Muscle of leg (tissue), 11 donors: Measurements from ENCODE around the gene RBBP8. TPM values are rescaled to one million over a fixed set of nuclear protein-coding genes. Genes with fewer than 3 reads are reported as not detected.

Experiments used
- DNase-seq: peaks from one replicate; pipeline ENCODE4 v3.0.0; 2013
- H3K27ac ChIP-seq: one replicate; pipeline ENCODE4 v1.5.1; 2013; ENCODE audit warnings: mild to moderate bottlenecking, low read length, control low read depth
- H3K27me3 ChIP-seq: one replicate; pipeline ENCODE4 v1.6.1; 2013; ENCODE audit warnings: low read length; ENCODE audit not compliant: control insufficient read depth, insufficient read depth
- H3K36me3 ChIP-seq: one replicate; pipeline ENCODE4 v1.6.1; 2013; ENCODE audit warnings: low read length; ENCODE audit not compliant: control insufficient read depth, insufficient read depth
- H3K4me1 ChIP-seq: one replicate; pipeline ENCODE4 v1.6.1; 2013; ENCODE audit warnings: low read length; ENCODE audit not compliant: control insufficient read depth, insufficient read depth
- H3K4me3 ChIP-seq: one replicate; pipeline ENCODE4 v1.5.1; 2013; ENCODE audit warnings: low read length, control low read depth
- H3K9me3 ChIP-seq: replicated peaks from 2 replicates; pipeline ENCODE4 v1.6.1; 2013; ENCODE audit warnings: low read depth, low read length; ENCODE audit not compliant: control insufficient read depth
- WGBS: methylation state at CpG from one replicate; pipeline ENCODE4 v1.1.5; 2013; ENCODE audit warnings: missing lambda C conversion rate; ENCODE audit not compliant: insufficient coverage; 5-methylcytosine and 5-hydroxymethylcytosine counted together
- polyA plus RNA-seq, 8 donors: library from polyadenylated mRNA; unstranded; fragments of 120-200 nt; gene quantifications; one replicate each; pipeline versions ENCODE4 v1.2.1 to v1.2.3, GENCODE V29; 2013; ENCODE audit warnings: inconsistent platforms in 1 of 8, low replicate concordance in 1 of 8; ENCODE audit not compliant: insufficient read length in 8 of 8, insufficient read depth in 1 of 8
- total RNA-seq: library from RNA; stranded (reverse); fragments of 120-200 nt; gene quantifications from one replicate; pipeline ENCODE4 v1.2.4, GENCODE V29; 2013

Gene RBBP8
- total and polyA plus RNA-seq, 9 donors, result 9.5 to 21.3 (median 11.8) TPM

DNA sequence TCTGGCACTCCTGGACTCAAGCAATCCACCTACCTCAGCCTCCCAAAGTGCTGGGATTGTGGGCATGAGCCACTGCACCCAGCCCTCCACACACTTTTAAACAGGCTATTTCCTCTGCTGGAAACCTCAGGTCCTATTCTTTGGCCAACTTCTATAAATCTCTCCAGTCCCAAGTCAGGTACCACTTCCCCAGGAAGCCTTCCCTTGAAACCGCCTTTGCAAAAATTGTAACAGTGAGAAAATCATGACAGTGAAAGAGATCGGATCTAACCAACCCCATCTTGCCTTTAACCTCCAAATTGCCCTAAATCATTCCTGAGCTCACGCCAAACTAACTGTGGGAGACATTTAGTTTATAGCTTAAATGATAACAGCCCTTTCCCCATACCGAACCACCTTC lies 134.9 kb downstream of the RBBP8 start:
- no peaks in the 10 kb centered on the region for H3K36me3 ChIP-seq
- no peak overlapping the region for H3K27ac ChIP-seq
- WGBS, result no CpG with 5 or more reads among the region's 4 CpGs
- no peaks in the 10 kb centered on the region for H3K9me3 ChIP-seq
- H3K4me3 ChIP-seq, result no peak overlapping the region
- DNase-seq, result no peak
- no peaks in the 10 kb centered on the region for H3K27me3 ChIP-seq
- no peaks in the 10 kb centered on the region for H3K4me1 ChIP-seq

GRCh38 chr18:23068570-23069310 lies 135.6 kb downstream of the RBBP8 start:
- Histone ChIP-seq H3K36me3 (no peaks in the 10 kb centered on the region), H3K27me3 (no peaks in the 10 kb centered on the region), H3K9me3 (no peaks in the 10 kb centered on the region), H3K4me3 (no peak overlapping the region), H3K4me1 (no peaks in the 10 kb centered on the region), H3K27ac (no peak overlapping the region)
- peak; percentile 29 for DNase-seq
- WGBS, result 95% methylated on average over 4 of the region's 7 CpGs

DNA sequence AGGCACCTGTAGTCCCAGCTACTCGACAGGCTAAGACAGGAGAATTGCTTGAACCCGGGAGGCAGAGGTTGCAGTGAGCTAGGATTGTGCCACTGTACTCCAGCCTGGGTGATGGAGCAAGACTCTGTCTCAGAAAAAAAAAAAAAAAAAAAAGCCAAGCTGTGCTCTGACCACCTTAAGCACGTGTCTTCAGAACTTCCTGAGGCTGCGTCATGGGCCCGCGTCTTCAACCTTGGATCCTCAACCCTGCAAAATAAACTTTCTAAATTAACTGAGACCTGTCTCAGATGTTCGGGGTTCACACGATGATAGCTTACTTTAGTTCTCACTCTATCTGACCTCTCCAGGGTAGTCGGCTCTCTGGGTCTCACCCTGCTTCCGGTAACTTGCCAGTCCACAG lies 136.4 kb downstream of the RBBP8 start:
- 83% methylated on average over 10 of the region's 10 CpGs for WGBS
- Histone ChIP-seq H3K27ac (no peak overlapping the region), H3K4me1 (no peaks in the 10 kb centered on the region), H3K9me3 (no peaks in the 10 kb centered on the region), H3K36me3 (no peaks in the 10 kb centered on the region), H3K27me3 (no peaks in the 10 kb centered on the region), H3K4me3 (no peak overlapping the region)
- DNase-seq, result no peak

DNA sequence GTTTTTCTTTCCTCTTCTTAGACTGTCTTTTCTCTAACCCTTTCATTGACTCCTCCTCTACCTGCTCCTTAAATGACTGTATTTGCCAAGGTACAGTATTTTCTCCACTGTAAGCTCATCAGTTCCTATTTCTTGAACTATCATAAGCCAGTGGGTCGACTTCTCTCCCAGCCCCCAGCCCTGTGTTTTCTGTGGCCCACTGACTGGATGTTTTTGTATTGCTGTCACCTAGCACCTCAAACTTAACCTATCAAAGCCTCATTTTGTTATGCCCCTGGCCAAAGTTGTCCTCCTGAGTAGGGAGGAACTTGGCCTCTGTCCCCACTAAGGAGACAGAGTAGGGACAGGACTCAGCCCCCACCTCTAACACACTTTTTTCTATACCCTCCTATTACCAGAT lies 136.8 kb downstream of the RBBP8 start:
- H3K27me3 ChIP-seq, result no peaks in the 10 kb centered on the region
- no peaks in the 10 kb centered on the region for H3K9me3 ChIP-seq
- DNase-seq, result no peak
- no peaks in the 10 kb centered on the region for H3K36me3 ChIP-seq
- H3K27ac ChIP-seq, result no peak overlapping the region
- WGBS, result 75% methylated on average over 1 of the region's 1 CpG
- no peaks in the 10 kb centered on the region for H3K4me1 ChIP-seq
- H3K4me3 ChIP-seq, result no peak overlapping the region

DNA sequence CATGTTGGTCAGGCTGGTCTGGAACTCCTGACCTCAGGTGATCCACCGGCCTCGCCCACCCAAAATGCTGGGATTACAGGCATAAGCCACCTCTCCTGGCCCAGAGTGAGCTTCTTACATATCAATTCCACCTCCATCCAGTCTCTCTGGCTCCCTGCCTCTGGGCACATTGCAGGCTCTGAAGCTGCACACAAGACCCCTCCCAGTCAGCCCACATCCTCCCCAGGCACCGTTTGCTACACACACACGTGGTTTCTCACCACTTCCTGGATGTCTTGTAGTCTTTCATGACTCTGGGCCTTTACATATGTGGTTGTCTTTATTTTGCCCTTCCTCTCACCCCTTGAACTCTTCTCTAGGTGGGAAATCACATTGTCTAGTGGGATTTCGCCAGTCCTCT lies 138.2 kb downstream of the RBBP8 start:
- DNase-seq, result peak; percentile 69

DNA sequence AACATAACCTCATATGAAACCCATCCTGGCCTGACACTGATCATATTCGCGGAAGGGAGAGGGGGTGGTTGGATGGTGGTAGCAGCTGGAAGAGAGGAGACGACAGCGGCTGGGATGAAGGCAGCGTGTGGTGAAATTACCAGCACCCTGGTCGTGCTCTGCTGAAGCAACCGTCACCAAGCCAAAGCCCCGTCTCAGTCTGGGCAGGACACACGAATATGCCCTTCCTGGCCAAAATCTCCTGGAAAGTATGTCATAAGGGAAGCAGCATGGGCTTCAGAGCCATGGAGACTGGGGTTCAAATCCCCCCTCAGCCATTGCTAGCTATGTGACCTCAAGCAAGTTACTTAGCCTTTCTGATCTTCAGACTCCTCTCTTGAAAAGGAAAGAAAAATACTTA lies 139.0 kb downstream of the RBBP8 start:
- no peaks in the 10 kb centered on the region for H3K4me1 ChIP-seq
- WGBS, result 85% methylated on average over 6 of the region's 9 CpGs
- no peaks in the 10 kb centered on the region for H3K9me3 ChIP-seq
- H3K27ac ChIP-seq, result no peak overlapping the region
- DNase-seq, result no peak
- no peaks in the 10 kb centered on the region for H3K27me3 ChIP-seq
- no peaks in the 10 kb centered on the region for H3K36me3 ChIP-seq
- H3K4me3 ChIP-seq, result no peak overlapping the region

More for the DNA sequence above, 138.2 kb downstream of the RBBP8 start:
- H3K9me3 ChIP-seq, result no peaks in the 10 kb centered on the region
- no peak overlapping the region for H3K4me3 ChIP-seq
- H3K4me1 ChIP-seq, result no peaks in the 10 kb centered on the region
- H3K27me3 ChIP-seq, result no peaks in the 10 kb centered on the region
- WGBS, result 89% methylated on average over 3 of the region's 5 CpGs
- no peak overlapping the region for H3K27ac ChIP-seq
- H3K36me3 ChIP-seq, result no peaks in the 10 kb centered on the region

DNA sequence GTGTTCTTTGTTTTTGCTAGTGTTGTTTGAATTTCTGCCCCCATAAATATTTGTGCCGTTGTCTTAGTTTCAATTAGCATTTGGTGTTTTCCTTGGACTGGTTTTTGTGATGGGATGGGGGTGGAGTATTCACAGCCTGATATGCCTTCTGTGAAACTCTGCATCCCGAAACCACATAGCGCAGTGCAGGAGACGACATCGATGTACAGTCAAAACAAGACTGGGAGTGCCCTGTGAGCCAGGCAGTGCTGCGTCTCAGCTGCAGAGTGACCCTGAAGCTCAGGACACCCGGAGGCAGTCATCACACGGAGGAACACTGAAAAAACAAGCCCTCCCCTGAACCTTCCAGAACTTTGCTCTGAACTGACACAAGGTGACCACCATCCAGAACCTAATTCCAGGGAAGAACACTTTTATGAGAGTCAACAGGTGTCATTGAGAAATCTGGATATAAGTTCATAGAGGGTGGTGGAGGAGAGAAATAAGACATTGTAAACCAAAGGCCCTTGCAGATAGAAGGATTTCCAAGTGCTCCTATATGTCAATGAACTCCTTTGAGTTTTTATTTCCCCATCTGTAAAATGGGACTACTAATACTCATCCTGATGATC lies 141.0 kb downstream of the RBBP8 start:
- Histone ChIP-seq H3K4me3 (no peak overlapping the region), H3K4me1 (peaks cover 3% of the 10 kb centered on the region), H3K27ac (no peak overlapping the region), H3K36me3 (no peaks in the 10 kb centered on the region), H3K27me3 (no peaks in the 10 kb centered on the region), H3K9me3 (no peaks in the 10 kb centered on the region)
- DNase-seq, result no peak
- 90% methylated on average over 2 of the region's 8 CpGs for WGBS

Other genes starting within 250 kb of the RBBP8 start
- gene CABLES1, start 202.2 kb downstream of the RBBP8 start, total RNA-seq, result 3.7 TPM
- 1 to 10 TPM; 4.5 to 8.6 (median 6.5) TPM for gene CABLES1, start 202.2 kb downstream of the RBBP8 start, polyA plus RNA-seq